Measurements from ENCODE around the gene KIF24.
"Not testable (repeated sequence)": the region's sequence is repeated elsewhere in the genome, so short reads cannot be mapped to it uniquely, and the experiment has no call there.

Gene KIF24

GRCh38 chr9:34365282-34365681 lies 36.2 kb upstream of the KIF24 start:
- DNase-seq, result no peak

GRCh38 chr9:34363619-34364351 lies 34.7 kb upstream of the KIF24 start:
- no peak for DNase-seq

DNA sequence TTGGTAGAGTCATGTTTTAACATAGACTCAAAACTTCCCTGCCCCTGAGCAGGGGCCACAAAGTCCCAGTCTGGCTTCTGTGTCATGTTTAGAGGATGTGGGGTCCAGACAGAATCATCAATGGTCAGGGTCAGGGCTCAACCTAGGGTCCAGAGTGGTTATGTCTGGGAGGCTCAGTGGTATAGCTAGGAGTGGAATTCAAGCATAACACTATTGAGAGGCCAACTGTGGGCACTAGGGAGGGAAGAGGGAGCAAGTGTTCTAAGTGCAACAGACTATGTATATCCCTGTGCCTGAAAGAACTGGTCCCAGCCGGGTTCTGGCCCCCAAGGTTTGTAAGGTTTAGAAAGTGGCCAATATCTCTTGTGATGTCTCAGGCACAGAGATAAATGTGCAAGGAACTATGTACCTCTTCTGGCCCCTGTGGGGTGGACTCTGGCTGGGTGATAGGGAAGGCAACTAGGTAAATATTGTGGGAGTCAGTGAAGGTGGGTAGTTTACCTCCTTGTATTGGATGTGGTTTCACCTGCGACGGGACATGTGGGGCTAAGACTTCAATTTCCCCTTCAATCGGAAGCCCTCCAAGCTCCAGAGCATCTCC lies 33.6 kb upstream of the KIF24 start:
- DNase-seq, result no peak

DNA sequence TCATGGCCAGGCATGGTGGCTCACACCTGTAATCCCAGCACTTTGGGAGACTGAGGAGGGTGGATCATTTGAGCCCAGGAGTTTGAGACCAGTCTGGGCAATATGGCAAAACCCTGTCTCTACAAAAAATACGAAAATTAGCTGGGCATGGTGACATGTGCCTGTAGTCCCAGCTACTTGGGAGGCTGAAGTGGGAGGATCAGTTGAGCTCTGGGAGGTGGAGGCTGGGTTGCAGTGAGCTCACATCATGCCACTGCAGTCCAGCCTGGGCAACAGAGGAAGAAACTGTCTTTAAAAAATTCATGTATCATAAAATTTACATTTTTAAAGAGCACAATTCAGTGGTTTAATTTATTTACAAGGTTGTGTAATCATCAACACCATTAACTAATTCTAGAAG lies 23.9 kb upstream of the KIF24 start:
- not testable (repeated sequence) for DNase-seq

DNA sequence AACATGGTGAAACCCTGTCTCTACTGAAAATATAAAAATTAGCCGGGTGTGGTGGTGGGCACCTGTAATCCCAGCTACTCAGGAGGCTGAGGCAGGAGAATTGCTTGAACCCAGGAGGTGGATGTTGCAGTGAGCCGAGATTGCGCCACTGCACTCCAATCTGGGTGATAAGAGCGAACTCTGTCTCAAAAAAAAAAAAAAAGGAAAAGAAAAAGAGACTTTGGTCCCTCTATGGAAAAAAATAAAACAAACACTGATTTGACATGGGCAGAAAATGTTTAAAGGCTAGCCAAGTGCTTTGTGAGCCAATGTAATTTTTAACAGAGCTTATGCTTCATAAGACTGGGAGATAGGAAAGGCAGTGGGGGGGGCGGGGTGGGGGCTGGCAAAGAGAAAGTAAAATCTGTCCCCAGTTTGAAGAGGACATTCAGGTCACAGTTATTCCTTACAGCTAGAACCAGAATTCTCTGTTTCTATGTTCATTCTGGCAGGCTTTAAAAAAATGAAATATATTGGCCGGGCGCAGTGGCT lies 23.1 kb upstream of the KIF24 start:
- DNase-seq, result not testable (repeated sequence)

DNA sequence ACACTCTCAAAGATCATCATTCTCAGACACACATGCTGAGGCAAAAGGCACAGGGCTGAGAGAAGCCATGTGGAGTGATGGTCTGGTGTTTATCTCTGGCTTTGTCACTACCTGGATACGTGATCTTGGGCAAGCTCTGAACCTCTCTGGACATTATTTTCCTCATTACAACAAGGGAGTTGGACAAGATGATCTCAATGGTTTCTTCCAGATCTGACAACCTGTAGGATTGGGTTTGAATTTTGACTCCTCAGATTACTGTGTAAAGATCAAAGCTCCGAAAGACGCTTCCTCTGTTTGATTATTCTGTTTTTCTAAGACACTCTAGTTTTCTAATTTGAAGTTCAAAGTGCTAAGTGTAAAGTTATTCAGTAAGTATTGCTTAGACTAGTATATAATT lies 20.3 kb upstream of the KIF24 start:
- DNase-seq, result no peak

GRCh38 chr9:34347800-34348158 lies 18.7 kb upstream of the KIF24 start:
- DNase-seq, result no peak

DNA sequence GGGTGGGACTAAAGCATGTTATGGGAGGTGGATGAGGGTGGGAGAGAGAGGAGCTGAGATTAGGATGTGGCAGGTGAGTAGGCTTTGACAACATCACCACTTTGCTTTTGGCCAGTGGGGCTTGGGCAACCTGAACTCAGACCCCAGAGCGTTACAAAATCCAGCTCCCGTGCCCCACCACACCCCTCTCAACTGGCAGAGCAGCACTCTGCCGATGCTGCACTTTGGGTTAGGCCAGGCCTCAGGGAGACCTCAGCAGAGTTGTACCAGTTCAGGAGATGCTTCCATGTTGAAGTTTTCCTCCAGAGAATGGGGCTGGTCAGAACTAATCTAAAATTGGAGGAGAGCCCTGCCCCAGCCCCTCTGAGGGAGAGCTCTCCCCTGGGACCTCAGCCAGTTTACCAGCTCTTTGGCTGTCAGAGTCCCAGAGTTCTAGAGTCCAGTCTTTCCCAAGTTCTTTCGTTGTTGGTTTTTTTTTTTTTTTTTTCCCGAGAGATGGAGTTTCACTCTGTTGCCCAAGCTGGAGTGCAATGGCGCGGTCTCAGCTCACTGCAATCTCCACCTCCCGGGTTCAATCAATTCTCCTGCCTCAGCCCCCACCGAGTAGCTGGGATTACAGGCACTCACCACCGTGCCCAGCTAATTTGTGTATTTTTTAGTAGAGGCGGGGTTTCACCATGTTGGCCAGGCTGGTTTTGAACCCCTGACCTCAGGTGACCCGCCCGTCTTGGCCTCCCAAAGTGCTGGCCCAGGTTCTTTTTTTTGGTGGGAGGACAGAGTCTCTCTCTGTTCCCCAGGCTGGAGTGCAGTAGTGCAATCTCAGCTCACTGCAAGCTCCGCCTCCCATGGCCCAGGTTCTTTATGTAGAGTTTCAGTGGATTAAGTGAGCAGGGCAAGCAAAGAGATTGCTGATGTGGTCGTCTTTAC lies 18.1 kb upstream of the KIF24 start:
- no peak for DNase-seq

GRCh38 chr9:34343605-34344004 lies 14.5 kb upstream of the KIF24 start:
- DNase-seq, result no peak

- no peak for DNase-seq
These were observed 14.0 kb upstream of the KIF24 start for GRCh38 chr9:34343090-34343489.

- no peak for DNase-seq
These were observed 12.7 kb upstream of the KIF24 start for GRCh38 chr9:34341659-34342295.

DNA sequence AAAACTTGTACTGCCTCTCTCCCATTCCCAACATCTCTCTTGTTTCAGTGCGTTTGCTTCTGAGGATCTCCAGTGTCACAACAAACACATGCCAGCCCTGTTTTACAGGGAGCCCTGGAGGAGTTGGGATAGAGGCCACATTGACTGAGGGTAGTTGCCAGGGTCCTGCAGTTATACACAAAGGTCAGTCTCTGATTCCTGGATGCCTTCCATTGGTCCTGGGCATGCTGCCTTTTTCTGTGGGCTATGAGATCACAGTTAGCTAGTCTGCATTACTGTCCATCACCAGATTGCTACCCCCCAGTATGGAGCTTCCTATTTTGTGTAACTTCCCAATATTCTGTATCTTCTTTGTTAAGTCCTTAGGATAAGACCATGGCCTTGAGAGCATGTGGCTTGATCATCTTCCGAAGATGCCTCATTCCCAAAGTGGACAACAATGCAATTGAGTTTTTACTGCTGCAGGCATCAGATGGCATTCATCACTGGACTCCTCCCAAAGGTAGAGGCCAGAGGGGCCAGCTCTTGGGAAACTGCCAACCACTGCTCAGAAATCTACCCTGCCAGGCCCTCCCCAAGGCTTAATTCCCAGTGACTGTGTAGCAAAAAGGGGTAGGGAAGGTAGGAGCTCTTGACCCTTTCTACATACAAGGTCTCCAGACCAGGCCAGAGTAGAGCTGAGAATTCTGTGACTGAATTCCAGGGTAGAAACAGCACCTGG lies 9.8 kb upstream of the KIF24 start:
- DNase-seq, result no peak

DNA sequence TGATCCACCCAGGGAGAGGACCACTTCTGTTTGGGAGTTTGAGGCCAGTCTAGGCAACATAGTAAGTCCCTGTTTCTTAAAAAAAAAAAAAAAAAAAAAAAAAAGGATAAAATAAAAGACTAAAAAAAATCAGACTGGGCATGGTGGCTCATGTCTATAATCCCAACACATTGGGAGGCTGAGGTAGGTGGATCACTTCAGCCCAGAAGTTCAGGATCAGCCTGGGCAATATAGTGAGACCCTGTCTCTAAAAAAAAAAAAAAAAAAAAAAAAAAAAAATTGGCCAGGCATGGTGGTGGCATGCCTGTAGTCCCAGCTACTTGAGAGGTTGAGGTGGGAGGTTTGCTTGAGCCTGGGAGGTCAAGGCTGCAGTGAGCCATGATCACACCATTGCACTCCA lies 9.0 kb upstream of the KIF24 start:
- not testable (repeated sequence) for DNase-seq

DNA sequence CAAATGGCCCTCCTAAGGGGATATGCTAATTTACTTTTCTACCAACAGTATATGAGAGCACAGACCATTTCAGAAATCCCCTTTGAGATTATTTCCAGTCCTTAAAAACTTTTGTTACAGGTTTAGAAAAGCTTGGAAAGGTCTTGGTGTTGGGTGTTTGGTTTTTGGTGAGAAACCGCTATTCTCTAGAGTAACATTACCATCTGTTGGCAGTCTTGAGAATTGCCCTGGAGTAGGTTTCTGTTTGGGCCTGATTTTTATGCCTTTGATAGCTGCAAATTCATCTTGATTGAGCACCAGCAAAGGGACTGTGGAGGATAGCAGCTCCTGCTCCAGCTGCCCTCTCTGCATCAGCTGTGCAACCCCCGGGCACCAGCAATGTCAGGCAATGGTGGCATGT lies 8.3 kb upstream of the KIF24 start:
- no peak for DNase-seq

GRCh38 chr9:34335376-34335775 lies 6.3 kb upstream of the KIF24 start:
- no peak for DNase-seq

DNA sequence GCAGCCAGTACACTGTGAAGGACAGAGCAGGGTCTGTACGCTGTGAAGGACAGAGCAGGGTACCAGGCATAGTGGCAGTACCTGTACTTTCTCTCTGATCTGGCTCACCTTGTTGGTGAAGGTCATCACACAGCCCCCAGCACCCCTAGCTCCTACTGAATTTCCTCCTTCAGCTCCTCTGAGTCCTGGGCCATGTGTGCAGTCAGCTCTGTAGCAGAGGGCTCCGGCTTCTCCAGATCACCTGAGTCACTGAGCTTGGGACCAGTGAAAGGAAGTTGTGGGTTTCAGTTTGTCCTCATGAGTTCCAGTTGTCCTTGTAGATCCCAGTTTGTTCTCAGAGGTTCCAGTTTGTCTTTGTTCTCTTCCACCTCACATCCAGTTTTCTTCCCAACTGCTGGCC lies 5.8 kb upstream of the KIF24 start:
- no peak for DNase-seq

DNA sequence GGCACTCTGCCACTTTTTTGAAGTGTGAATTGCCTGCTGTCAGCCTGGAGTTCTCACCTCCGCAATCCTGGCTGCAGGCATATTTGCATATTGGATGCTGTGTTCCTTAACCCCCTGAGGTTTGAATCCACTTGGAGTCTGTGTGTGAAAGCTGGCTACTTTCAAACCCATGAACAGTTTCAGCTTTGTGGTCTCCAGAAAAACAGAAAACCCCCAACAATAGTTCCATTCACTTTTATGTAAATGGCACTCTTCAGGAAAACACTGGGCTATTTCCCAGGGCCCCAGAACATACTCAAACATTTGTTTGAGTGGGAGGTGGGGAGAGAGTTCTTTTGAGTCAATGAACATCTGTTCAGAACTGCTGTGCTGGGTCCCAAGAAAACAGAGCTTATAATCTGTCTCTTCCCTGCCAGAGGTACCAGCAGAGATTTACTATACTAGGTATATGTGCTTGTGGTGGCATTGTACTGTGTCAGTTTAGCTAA lies 5.3 kb upstream of the KIF24 start:
- no peak for DNase-seq

GRCh38 chr9:34333836-34334235 lies 4.8 kb upstream of the KIF24 start:
- DNase-seq, result no peak

DNA sequence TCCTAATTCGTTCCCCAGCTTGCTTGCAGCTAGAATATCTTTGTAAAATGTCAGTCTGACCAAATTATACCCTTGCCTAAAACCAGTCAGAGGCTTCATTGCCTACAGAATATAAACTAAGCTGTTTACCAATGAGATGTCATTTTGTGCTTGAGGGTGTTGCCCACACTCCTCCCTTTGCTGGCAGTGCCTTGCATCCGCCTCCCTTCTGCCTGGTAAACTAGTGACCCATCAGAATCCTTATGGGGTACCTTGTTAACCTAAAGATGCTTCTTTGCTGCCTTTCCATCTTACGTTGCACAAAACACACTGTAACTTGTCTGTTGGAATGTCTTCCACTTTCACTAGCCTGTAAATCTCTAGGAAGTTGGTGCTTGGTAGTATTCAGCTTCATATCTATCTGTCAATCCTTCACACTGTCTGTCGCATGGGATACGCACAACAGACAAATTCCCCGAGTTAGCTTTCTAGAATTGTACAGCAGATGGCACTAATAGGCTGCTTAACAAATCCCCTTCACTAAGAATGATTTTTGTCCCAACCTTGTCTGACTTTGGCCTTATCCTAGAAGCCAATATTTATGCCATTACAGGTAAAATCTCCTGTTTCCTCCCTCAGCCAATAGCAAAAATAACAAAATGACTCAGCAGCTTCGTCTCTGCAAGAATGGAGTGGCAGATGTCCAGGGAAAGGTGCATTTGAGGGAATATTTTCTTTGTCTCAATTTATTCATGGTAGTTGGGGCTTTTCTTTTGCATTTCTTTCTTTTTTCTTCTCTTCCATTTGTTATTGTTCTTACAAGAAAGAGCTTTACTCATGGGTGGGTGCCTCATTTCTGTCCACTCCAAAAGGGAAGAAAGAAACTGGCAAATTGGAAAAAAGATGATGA lies 3.3 kb upstream of the KIF24 start:
- DNase-seq, result no peak

GRCh38 chr9:34331196-34331595 lies 2.1 kb upstream of the KIF24 start:
- no peak for DNase-seq

- no peak for DNase-seq
These were observed 525 bp downstream of the KIF24 start for GRCh38 chr9:34328500-34328986.
